Right hindlimb (tissue), 1 donor: ENCODE data around the gene CAT.

Experiments used
- DNase-seq: peaks from one replicate; pipeline ENCODE4 v3.0.0-alpha.2; 2018

Gene CAT

GRCh38 chr11:34425867-34426266 lies 12.9 kb upstream of the CAT start:
- no peak for DNase-seq

- DNase-seq, result peak; percentile 31
These were observed 12.0 kb upstream of the CAT start for GRCh38 chr11:34426766-34427185.

GRCh38 chr11:34427186-34427805 lies 11.4 kb upstream of the CAT start:
- DNase-seq, result no peak

- no peak for DNase-seq
These were observed 6.8 kb upstream of the CAT start for GRCh38 chr11:34431979-34432378.

- DNase-seq, result no peak
These were observed 5.9 kb upstream of the CAT start for GRCh38 chr11:34432822-34433221.

GRCh38 chr11:34433899-34434298 lies 4.8 kb upstream of the CAT start:
- DNase-seq, result no peak

GRCh38 chr11:34437224-34438125 lies 1.3 kb upstream of the CAT start:
- no peak for DNase-seq

- no peak for DNase-seq
These were observed 970 bp downstream of the CAT start for GRCh38 chr11:34439610-34440198.

GRCh38 chr11:34441814-34442213 lies 3.1 kb downstream of the CAT start:
- no peak for DNase-seq

- no peak for DNase-seq
These were observed 4.4 kb downstream of the CAT start for GRCh38 chr11:34443136-34443535.

- DNase-seq, result no peak
These were observed 5.7 kb downstream of the CAT start for GRCh38 chr11:34444428-34444827.

- DNase-seq, result no peak
These were observed 7.2 kb downstream of the CAT start for GRCh38 chr11:34445956-34446355.

GRCh38 chr11:34446386-34446785 lies 7.7 kb downstream of the CAT start:
- no peak for DNase-seq

- no peak for DNase-seq
These were observed 8.3 kb downstream of the CAT start for GRCh38 chr11:34447044-34447443.

GRCh38 chr11:34448223-34448994 lies 9.7 kb downstream of the CAT start:
- no peak for DNase-seq

GRCh38 chr11:34449013-34449412 lies 10.3 kb downstream of the CAT start:
- DNase-seq, result no peak

- DNase-seq, result no peak
These were observed 12.3 kb downstream of the CAT start for GRCh38 chr11:34451053-34451452.

GRCh38 chr11:34454308-34455032 lies 15.7 kb downstream of the CAT start:
- no peak for DNase-seq

- DNase-seq, result no peak
These were observed 18.9 kb downstream of the CAT start for GRCh38 chr11:34457607-34458006.

GRCh38 chr11:34458525-34458924 lies 19.8 kb downstream of the CAT start:
- DNase-seq, result no peak

- DNase-seq, result no peak
These were observed 20.9 kb downstream of the CAT start for GRCh38 chr11:34459507-34460162.

- no peak for DNase-seq
These were observed 21.5 kb downstream of the CAT start for GRCh38 chr11:34460278-34460677.
